Measurements from ENCODE around the gene MLIP. TPM values are rescaled to one million over a fixed set of nuclear protein-coding genes. Genes with fewer than 3 reads are reported as not detected.

Gene MLIP
- total and polyA plus RNA-seq, 4 donors = 2.0 to 6.0 (median 3.2) TPM

GRCh38 chr6:54093326-54093948, 17.8 kb upstream of the MLIP start:
- Histone ChIP-seq H3K4me3 (ENCODE audit: low read depth in 1 of 3, low read length in 3 of 3) (no peak overlapping the region), H3K9me3 (ENCODE audit: control insufficient read depth in 4 of 4, low read length in 3 of 4) (no peaks in the 10 kb centered on the region), H3K36me3 (ENCODE audit: control insufficient read depth in 4 of 4, insufficient read depth in 3 of 4, low read depth in 1 of 4, low read length in 3 of 4) (no peaks in the 10 kb centered on the region), H3K4me1 (ENCODE audit: control insufficient read depth in 4 of 4, insufficient read depth in 4 of 4, low read length in 3 of 4) (no peaks in the 10 kb centered on the region), H3K27ac (ENCODE audit: low read depth in 1 of 2, low read length in 2 of 2) (no peak overlapping the region), H3K27me3 (ENCODE audit: control insufficient read depth in 4 of 4, insufficient read depth in 4 of 4, low read length in 3 of 4) (no peaks in the 10 kb centered on the region), H3K9ac (ENCODE audit: low read depth in 1 of 2, low read length in 2 of 2) (no peak overlapping the region)
- TF ChIP-seq ZBTB33 (IDR thresholded peaks at IDR 0.05) = no peak
- TF ChIP-seq RAD21 (IDR thresholded peaks at IDR 0.05) = no peak
- no peak for TF ChIP-seq CTCF (IDR thresholded peaks at IDR 0.05; ENCODE audit: low read depth, low read length, missing input control)
- TF ChIP-seq HNF4A (conservative IDR thresholded peaks at IDR 0.05) = no peak
- TF ChIP-seq EGR1 (IDR thresholded peaks at IDR 0.05; ENCODE audit: low read depth in 2 of 2) = no peak
- TF ChIP-seq FOXA2 (IDR thresholded peaks at IDR 0.05) = no peak
- 81% methylated on average over 6 of the region's 6 CpGs for WGBS
- DNase-seq (ENCODE audit: low spot score) = no peak

DNA sequence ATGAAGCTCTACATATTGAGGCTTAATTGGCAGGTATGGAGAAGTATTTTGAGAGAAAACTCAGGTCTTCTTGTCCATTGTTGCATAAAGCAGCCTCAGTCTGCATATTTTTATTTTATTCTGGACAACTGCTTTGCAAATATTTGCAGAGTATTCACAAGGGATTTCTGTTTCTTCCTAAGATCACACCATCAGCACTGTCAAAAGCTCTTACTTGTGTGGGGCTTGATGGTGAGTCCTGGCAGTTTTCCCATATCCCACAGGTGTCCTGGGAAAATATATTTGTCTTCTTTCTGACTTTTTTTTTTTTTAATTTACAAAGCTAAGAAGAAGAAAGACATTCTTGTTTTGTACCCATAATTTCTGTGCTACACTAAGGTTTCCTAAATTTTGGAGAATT, 16.9 kb upstream of the MLIP start:
- Histone ChIP-seq H3K4me3 (ENCODE audit: low read depth in 1 of 3, low read length in 3 of 3) (no peak overlapping the region), H3K27ac (ENCODE audit: low read depth in 1 of 2, low read length in 2 of 2) (no peak overlapping the region), H3K9ac (ENCODE audit: low read depth in 1 of 2, low read length in 2 of 2) (no peak overlapping the region), H3K36me3 (ENCODE audit: control insufficient read depth in 4 of 4, insufficient read depth in 3 of 4, low read depth in 1 of 4, low read length in 3 of 4) (no peaks in the 10 kb centered on the region), H3K9me3 (ENCODE audit: control insufficient read depth in 4 of 4, low read length in 3 of 4) (no peaks in the 10 kb centered on the region), H3K27me3 (ENCODE audit: control insufficient read depth in 4 of 4, insufficient read depth in 4 of 4, low read length in 3 of 4) (no peaks in the 10 kb centered on the region), H3K4me1 (ENCODE audit: control insufficient read depth in 4 of 4, insufficient read depth in 4 of 4, low read length in 3 of 4) (no peaks in the 10 kb centered on the region)
- TF ChIP-seq YY1 (IDR thresholded peaks at IDR 0.05) (no peak), HNF4A (conservative IDR thresholded peaks at IDR 0.05) (no peak), RXRA (IDR thresholded peaks at IDR 0.05) (no peak), FOXA1 (IDR thresholded peaks at IDR 0.05) (no peak), GABPA (IDR thresholded peaks at IDR 0.05 in 1 of 2, conservative IDR thresholded peaks at IDR 0.05 in 1 of 2) (no peak), RAD21 (IDR thresholded peaks at IDR 0.05) (no peak), HNF4G (IDR thresholded peaks at IDR 0.05) (no peak), TAF1 (conservative IDR thresholded peaks at IDR 0.05) (no peak), ZBTB33 (IDR thresholded peaks at IDR 0.05) (no peak), MAX (IDR thresholded peaks at IDR 0.05) (no peak), CTCF (IDR thresholded peaks at IDR 0.05; ENCODE audit: low read depth, low read length, missing input control) (no peak), ATF3 (IDR thresholded peaks at IDR 0.05) (no peak), JUND (IDR thresholded peaks at IDR 0.05) (no peak), NR2F2 (IDR thresholded peaks at IDR 0.05) (no peak), SP1 (IDR thresholded peaks at IDR 0.05) (no peak), EGR1 (IDR thresholded peaks at IDR 0.05; ENCODE audit: low read depth in 2 of 2) (no peak), FOXA2 (IDR thresholded peaks at IDR 0.05) (no peak)
- TF ChIP-seq, protein P1, sequence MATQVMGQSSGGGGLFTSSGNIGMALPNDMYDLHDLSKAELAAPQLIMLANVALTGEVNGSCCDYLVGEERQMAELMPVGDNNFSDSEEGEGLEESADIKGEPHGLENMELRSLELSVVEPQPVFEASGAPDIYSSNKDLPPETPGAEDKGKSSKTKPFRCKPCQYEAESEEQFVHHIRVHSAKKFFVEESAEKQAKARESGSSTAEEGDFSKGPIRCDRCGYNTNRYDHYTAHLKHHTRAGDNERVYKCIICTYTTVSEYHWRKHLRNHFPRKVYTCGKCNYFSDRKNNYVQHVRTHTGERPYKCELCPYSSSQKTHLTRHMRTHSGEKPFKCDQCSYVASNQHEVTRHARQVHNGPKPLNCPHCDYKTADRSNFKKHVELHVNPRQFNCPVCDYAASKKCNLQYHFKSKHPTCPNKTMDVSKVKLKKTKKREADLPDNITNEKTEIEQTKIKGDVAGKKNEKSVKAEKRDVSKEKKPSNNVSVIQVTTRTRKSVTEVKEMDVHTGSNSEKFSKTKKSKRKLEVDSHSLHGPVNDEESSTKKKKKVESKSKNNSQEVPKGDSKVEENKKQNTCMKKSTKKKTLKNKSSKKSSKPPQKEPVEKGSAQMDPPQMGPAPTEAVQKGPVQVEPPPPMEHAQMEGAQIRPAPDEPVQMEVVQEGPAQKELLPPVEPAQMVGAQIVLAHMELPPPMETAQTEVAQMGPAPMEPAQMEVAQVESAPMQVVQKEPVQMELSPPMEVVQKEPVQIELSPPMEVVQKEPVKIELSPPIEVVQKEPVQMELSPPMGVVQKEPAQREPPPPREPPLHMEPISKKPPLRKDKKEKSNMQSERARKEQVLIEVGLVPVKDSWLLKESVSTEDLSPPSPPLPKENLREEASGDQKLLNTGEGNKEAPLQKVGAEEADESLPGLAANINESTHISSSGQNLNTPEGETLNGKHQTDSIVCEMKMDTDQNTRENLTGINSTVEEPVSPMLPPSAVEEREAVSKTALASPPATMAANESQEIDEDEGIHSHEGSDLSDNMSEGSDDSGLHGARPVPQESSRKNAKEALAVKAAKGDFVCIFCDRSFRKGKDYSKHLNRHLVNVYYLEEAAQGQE (IDR thresholded peaks at IDR 0.05) = no peak
- no peak for DNase-seq (ENCODE audit: low spot score)
